Smooth muscle cell of the coronary artery (primary cell): ENCODE measurements around the gene MRPS33. TPM values are rescaled to one million over a fixed set of nuclear protein-coding genes. Genes with fewer than 3 reads are reported as not detected.

Source experiments
- total RNA-seq: library from RNA; depleted of rRNA; stranded (reverse); fragments of >200 nt; gene quantifications from 2 replicates; pipeline ENCODE4 v1.2.3, GENCODE V29; 2014; ENCODE audit warnings: low replicate concordance

The MRPS33 gene
- 28.8 and 33.5 TPM in 2 replicates for total RNA-seq

DNA sequence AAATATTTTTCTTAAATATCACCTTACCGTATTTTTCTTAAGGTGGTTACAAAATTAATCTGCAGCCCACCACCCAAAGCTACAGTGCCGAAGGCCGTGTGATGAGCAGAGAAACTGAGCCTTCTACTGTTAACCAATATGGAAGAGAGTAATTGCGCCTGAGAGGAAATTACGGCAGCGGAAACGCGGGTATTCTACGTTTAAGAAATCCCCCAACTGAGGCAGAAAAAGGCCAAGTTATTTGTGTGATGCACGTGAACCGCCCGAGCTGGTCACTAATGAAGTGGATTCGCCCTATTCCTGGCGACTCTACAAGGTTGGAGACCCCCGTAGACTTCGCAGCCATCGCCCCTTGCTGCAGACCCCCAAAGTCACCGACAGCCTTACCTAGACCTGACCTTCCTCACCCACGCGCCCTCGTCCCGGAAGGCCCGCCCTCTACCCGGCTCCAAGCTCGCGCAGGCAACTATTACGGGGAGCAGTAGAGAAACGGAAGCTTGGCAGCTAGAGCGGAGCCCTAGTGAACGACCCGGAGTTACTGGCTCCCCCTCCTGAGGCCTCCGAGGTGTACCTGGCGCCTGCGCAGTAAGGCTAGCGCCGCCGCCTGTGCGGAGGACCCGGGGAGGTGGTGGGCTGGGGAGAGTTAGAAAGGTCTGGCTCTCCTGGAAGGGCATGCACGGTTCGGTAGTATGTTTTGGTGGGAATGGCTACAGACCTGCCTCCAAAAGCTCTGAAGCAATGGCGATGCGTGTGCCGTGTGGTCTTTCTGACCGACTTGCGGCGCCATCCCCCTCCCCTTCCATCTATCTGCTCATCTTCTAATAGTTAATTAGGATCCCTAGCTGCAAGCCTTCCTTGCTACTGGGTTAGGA is at the start of gene MRPS33:
Gene MRPS33, minus strand, starts transcription at position 429 of the 872 bp plus-strand sequence. CDS start 4,319 bp downstream, outside the sequence.

Other genes starting within 250 kb of the MRPS33 start
- 12.4 and 22.6 TPM in 2 replicates for gene BRAF, start 90.0 kb downstream of the MRPS33 start, total RNA-seq
- 0.08 and 0.12 TPM in 2 replicates for gene TMEM178B, start 59.1 kb upstream of the MRPS33 start, total RNA-seq